Measurements from ENCODE around the gene TIMM44. TPM values are rescaled to one million over a fixed set of nuclear protein-coding genes. Genes with fewer than 3 reads are reported as not detected.

TIMM44 gene
- total and polyA plus RNA-seq, 4 donors, result 17.7 to 35.8 (median 26.6) TPM

- WGBS, result 95% methylated on average over 11 of the region's 11 CpGs
- H3K9ac ChIP-seq (ENCODE audit: low read depth in 1 of 2, low read length in 2 of 2), result no peak overlapping the region
- TF ChIP-seq FOXA1 (IDR thresholded peaks at IDR 0.05) (no peak), EGR1 (IDR thresholded peaks at IDR 0.05; ENCODE audit: low read depth in 2 of 2) (no peak), RXRA (IDR thresholded peaks at IDR 0.05) (no peak), FOXA2 (IDR thresholded peaks at IDR 0.05) (no peak)
These were observed 26.1 kb upstream of the TIMM44 start for GRCh38 chr19:7969555-7969939.

DNA sequence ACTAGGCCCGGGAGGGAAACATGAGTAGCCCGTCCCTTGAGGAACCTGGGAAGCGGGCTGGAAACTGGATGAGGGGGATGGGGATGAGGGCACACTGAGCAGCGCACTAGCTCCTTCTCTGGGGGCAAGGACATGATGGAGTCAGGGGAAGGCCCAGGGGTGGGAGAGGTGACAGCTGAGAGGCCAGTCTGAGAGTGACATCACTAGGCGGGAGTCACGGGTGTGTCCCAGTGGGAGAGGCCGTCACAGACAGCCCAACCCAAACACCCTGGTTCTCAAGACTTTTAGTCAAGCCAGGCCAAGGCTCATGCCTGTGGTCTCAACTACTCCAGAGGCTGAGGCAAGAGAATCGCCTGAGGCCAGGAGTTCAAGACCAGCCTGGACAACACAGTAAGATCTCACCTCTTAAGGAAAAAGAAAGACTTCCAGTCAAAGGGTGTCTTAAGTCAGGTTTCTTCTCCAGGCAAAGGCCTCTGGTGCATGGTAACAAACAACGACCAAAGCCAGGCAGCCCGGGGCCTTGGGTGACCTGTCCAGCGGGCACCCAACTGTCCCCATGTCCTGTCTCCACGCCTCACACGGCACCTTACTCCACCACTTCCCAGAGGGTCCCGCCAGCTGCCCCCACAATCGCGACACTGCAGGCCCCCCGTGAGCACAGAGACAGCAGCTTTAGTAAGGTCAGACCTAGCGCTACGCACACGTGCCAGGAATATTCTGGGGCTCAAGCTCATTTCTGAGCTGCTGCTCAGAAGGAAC, 25.5 kb upstream of the TIMM44 start:
- H3K4me1 ChIP-seq (ENCODE audit: control insufficient read depth in 4 of 4, insufficient read depth in 4 of 4, low read length in 3 of 4), result peaks cover 0 to 17% (median 14%) of the 10 kb centered on the region in 4 donors
- H3K27ac ChIP-seq (ENCODE audit: low read depth in 1 of 2, low read length in 2 of 2), result no peak overlapping the region
- no peaks in the 10 kb centered on the region for H3K9me3 ChIP-seq (ENCODE audit: control insufficient read depth in 4 of 4, low read length in 3 of 4)
- no peaks in the 10 kb centered on the region for H3K27me3 ChIP-seq (ENCODE audit: control insufficient read depth in 4 of 4, insufficient read depth in 4 of 4, low read length in 3 of 4)
- H3K9ac ChIP-seq (ENCODE audit: low read depth in 1 of 2, low read length in 2 of 2), result no peak overlapping the region
- DNase-seq (ENCODE audit: low spot score), result no peak
- 94% methylated on average over 20 of the region's 20 CpGs for WGBS
- no peak overlapping the region for H3K4me3 ChIP-seq (ENCODE audit: low read depth in 1 of 3, low read length in 3 of 3)
- peaks cover 3 to 47% (median 19%) of the 10 kb centered on the region in 4 donors for H3K36me3 ChIP-seq (ENCODE audit: control insufficient read depth in 4 of 4, insufficient read depth in 3 of 4, low read depth in 1 of 4, low read length in 3 of 4)
- no peak for TF ChIP-seq RXRA (IDR thresholded peaks at IDR 0.05)
- TF ChIP-seq YY1 (IDR thresholded peaks at IDR 0.05), result no peak
- TF ChIP-seq GABPA (IDR thresholded peaks at IDR 0.05 in 1 of 2, conservative IDR thresholded peaks at IDR 0.05 in 1 of 2), result no peak
- no peak for TF ChIP-seq HNF4G (IDR thresholded peaks at IDR 0.05)
- no peak for TF ChIP-seq TAF1 (conservative IDR thresholded peaks at IDR 0.05)
- TF ChIP-seq RAD21 (IDR thresholded peaks at IDR 0.05), result no peak
- TF ChIP-seq SP1 (IDR thresholded peaks at IDR 0.05), result no peak
- TF ChIP-seq FOXA1 (IDR thresholded peaks at IDR 0.05), result no peak

More at GRCh38 chr19:7969555-7969939, 26.1 kb upstream of the TIMM44 start:
- Histone ChIP-seq H3K4me1 (ENCODE audit: control insufficient read depth in 4 of 4, insufficient read depth in 4 of 4, low read length in 3 of 4) (peaks cover 0 to 17% (median 14%) of the 10 kb centered on the region in 4 donors), H3K9me3 (ENCODE audit: control insufficient read depth in 4 of 4, low read length in 3 of 4) (no peaks in the 10 kb centered on the region), H3K27ac (ENCODE audit: low read depth in 1 of 2, low read length in 2 of 2) (no peak overlapping the region), H3K4me3 (ENCODE audit: low read depth in 1 of 3, low read length in 3 of 3) (no peak overlapping the region), H3K27me3 (ENCODE audit: control insufficient read depth in 4 of 4, insufficient read depth in 4 of 4, low read length in 3 of 4) (no peaks in the 10 kb centered on the region), H3K36me3 (ENCODE audit: control insufficient read depth in 4 of 4, insufficient read depth in 3 of 4, low read depth in 1 of 4, low read length in 3 of 4) (peaks cover 3 to 51% (median 20%) of the 10 kb centered on the region in 4 donors)
- DNase-seq (ENCODE audit: low spot score), result no peak

GRCh38 chr19:7968008-7968795, 24.7 kb upstream of the TIMM44 start:
- Histone ChIP-seq H3K9ac (ENCODE audit: low read depth in 1 of 2, low read length in 2 of 2) (no peak overlapping the region), H3K4me3 (ENCODE audit: low read depth in 1 of 3, low read length in 3 of 3) (no peak overlapping the region), H3K36me3 (ENCODE audit: control insufficient read depth in 4 of 4, insufficient read depth in 3 of 4, low read depth in 1 of 4, low read length in 3 of 4) (peaks cover 5 to 47% (median 17%) of the 10 kb centered on the region in 4 donors), H3K9me3 (ENCODE audit: control insufficient read depth in 4 of 4, low read length in 3 of 4) (no peaks in the 10 kb centered on the region), H3K4me1 (ENCODE audit: control insufficient read depth in 4 of 4, insufficient read depth in 4 of 4, low read length in 3 of 4) (peaks cover 0 to 20% (median 15%) of the 10 kb centered on the region in 4 donors), H3K27ac (ENCODE audit: low read depth in 1 of 2, low read length in 2 of 2) (no peak overlapping the region), H3K27me3 (ENCODE audit: control insufficient read depth in 4 of 4, insufficient read depth in 4 of 4, low read length in 3 of 4) (no peaks in the 10 kb centered on the region)
- no peak for DNase-seq (ENCODE audit: low spot score)
- TF ChIP-seq JUND (IDR thresholded peaks at IDR 0.05), result no peak
- no peak for TF ChIP-seq RAD21 (IDR thresholded peaks at IDR 0.05)
- TF ChIP-seq SP1 (IDR thresholded peaks at IDR 0.05), result no peak
- TF ChIP-seq MAX (IDR thresholded peaks at IDR 0.05), result no peak
- no peak for TF ChIP-seq GABPA (IDR thresholded peaks at IDR 0.05 in 1 of 2, conservative IDR thresholded peaks at IDR 0.05 in 1 of 2)
- no peak for TF ChIP-seq NR2F2 (IDR thresholded peaks at IDR 0.05)
- no peak for TF ChIP-seq YY1 (IDR thresholded peaks at IDR 0.05)
- TF ChIP-seq HNF4A (conservative IDR thresholded peaks at IDR 0.05), result no peak
- no peak for TF ChIP-seq FOXA1 (IDR thresholded peaks at IDR 0.05)
- WGBS, result 95% methylated on average over 15 of the region's 15 CpGs
